HTR-8/SVneo (cell line): ENCODE results near the gene IFNG-AS1.

Source experiments
- DNase-seq: peaks from one replicate; pipeline ENCODE4 v3.0.0; 2011; ENCODE audit warnings: low spot score, mixed read lengths; ENCODE audit not compliant: insufficient read length
- FAIRE-seq: peaks from 2 replicates; lab custom pipeline; 2011; peaks lifted over from hg19 to GRCh38; lab: Jason Lieb, UNC

IFNG-AS1 gene

DNA sequence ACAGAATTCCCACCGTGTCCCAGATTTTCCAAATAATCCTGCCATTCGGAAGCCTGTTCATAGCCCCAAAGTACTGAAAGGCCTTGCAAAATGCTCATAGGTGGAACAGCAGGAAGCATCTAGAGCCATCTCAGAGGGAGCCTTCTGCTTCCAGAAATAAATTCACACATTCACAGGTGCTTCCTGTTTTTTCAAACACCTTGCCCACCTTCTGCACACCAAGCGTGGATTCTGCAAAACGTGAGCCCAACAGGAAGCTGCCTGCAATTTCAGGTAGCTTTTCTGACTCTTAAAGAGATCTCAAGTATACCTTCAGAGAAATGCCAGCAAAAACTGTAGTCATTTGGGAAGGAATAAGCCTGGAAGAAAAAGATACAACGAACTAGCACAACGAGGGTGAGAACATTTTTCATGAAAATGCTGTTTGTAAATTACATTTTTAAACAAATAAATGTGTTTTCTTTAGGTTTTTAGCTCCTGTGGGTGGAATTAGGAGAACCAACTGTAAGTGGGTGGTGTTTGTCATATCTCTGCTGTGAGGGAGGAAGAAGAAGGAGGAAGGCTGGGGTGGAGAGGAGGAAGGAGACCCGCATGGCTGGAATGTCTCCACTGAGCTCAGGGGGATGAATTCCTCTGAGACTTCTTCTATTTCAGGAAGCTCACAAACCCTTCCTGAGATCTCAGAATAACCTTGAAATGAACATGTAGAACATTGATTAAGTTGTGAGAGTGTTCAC, at the start of gene IFNG-AS1:
TSS of gene IFNG-AS1 (plus strand) at position 264 of the 737 bp plus-strand sequence.
- DNase-seq: no peak
- FAIRE-seq: no peak

GRCh38 chr12:67939611-67940010, 49.6 kb upstream of the IFNG-AS1 start:
- FAIRE-seq: no peak
- no peak for DNase-seq

GRCh38 chr12:67940780-67941243, 48.4 kb upstream of the IFNG-AS1 start:
- peak; percentile 15 for DNase-seq
- no peak for FAIRE-seq

DNA sequence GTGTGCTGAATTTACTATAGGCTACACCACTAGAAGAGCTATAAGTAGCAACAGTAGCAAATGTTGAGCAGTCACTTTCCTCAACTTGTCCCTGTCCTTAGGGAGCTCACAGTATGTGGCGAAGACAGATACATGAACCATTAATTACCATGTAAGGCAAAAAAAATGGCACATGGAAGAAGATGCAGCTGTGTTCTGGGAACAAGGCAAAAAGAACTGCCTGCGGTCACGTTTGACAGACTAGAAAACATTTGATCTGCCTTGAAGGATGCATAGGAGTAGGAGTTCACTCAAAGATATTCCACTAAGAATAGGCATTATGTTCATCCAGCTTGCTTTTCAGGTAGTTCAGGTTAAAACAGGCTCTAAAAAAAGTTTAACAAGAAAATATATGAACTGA, 46.5 kb upstream of the IFNG-AS1 start:
- DNase-seq (no peak), FAIRE-seq (no peak)

DNA sequence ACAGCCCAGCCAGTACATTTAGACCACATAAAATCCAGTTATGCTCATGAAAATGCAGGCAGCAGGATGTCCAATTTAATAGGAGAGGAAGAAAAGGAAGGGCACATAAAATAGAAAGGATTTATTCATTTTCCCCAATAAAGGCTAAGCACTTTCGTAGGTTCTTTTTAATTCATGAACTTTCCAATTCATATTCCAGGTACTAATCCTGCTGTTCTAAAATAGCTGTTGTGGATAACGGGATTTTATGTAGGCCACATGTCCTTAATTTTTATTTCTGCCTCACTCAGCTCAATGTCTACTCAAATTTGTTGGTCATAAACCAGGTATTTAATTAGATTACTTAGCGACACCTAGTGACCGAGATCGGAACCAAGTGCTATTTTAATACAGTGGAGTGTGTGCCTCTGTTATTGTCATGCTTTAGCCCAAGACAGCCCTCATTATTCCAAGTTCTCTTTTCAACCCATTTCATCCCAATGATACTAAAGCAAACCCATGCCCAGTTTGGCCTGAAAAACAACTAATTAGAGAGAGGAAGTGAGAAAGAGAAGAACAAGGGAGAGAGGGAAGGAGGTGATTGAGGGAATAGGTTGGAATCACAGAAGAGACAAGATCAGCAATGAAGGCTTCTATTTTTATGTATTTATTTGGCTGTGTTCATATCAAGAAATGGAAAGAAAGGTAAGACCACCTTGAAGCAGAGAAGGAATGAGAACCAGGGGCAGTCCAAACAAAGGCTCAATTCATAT, 45.9 kb upstream of the IFNG-AS1 start:
- DNase-seq (peak; percentile 54), FAIRE-seq (peak; percentile 46)

DNA sequence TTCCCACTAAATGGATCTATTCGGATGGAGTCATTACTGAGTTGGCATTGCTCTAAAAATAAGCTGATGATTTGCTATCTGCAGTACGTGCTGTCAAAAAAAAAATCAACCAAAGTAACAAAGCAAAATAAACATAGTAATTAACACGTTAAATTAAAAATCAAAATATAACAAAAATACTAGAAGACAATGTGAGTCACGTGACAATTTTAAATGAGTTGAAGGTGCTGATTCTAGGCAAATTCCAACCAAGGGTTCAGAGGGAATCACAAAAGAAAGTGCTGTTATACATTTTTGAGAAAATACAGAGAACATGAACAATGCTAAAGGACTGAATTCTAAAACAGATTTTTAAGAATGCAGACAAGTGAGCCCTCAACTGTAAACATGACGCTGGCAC, 45.2 kb upstream of the IFNG-AS1 start:
- no peak for DNase-seq
- FAIRE-seq: no peak

DNA sequence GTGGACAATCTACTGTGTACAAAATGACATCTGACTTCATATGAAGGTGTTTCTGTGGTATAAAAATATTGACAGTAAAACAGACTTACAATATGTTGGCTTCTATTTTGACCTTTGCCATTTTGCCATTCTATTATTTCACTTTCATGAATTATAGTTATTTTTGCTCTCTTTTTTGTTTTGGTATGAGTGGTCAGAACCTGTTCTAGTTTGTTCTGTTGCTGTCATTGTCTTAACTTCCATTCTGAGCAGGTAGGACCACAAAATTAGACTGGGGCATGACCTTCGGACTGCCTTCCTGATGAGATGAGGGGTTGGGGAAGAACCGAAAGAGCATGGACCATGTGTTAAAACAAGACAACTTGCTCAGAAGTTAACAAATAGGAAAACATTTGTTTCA, 36.5 kb upstream of the IFNG-AS1 start:
- FAIRE-seq (no peak), DNase-seq (no peak)

DNA sequence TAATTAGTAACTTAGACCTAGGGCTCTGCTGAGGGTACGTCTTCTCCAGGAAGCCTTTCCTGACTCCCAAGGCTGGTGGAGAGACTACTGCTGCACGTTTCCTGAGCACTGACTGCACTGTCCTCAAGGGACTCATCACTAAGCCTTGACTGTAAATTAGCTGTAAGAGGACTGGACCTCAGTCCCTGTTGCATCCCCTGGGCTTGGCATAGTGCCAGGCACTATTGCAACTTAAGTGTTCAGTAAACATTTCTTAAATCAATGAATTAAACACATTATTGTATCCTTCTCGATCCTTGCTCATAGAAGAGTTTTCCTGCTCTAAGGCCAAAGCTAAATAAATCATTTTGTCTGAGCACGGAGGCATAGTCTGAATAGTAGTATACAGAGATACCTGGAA, 31.9 kb upstream of the IFNG-AS1 start:
- no peak for DNase-seq

GRCh38 chr12:67958187-67958586, 31.1 kb upstream of the IFNG-AS1 start:
- DNase-seq (no peak), FAIRE-seq (no peak)

More for the DNA sequence above, 31.9 kb upstream of the IFNG-AS1 start:
- no peak for FAIRE-seq

GRCh38 chr12:67964456-67964855, 24.8 kb upstream of the IFNG-AS1 start:
- no peak for FAIRE-seq
- DNase-seq: no peak

- FAIRE-seq (no peak), DNase-seq (no peak)
These were observed 22.7 kb upstream of the IFNG-AS1 start for GRCh38 chr12:67966560-67966959.

- DNase-seq (no peak), FAIRE-seq (no peak)
These were observed 20.9 kb upstream of the IFNG-AS1 start for GRCh38 chr12:67968321-67968720.

DNA sequence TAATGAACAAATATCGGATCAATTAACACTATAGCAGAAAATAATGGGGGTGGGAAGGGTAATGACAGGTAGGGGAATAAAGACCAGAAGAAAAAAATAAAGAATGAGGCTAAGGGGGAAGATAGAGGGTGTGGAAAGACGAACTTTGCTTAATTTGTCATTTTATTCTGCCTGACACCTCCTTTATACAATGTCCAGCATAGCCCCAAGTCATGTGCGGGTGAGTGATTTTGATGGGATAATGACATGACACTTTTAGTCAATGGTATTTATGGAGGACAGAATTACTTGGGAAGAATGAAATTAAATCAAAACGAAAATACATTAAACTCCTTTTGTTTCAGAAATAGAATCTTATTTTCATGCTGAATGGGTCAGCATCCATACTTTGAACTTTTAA, 20.5 kb upstream of the IFNG-AS1 start:
- DNase-seq (no peak), FAIRE-seq (no peak)

DNA sequence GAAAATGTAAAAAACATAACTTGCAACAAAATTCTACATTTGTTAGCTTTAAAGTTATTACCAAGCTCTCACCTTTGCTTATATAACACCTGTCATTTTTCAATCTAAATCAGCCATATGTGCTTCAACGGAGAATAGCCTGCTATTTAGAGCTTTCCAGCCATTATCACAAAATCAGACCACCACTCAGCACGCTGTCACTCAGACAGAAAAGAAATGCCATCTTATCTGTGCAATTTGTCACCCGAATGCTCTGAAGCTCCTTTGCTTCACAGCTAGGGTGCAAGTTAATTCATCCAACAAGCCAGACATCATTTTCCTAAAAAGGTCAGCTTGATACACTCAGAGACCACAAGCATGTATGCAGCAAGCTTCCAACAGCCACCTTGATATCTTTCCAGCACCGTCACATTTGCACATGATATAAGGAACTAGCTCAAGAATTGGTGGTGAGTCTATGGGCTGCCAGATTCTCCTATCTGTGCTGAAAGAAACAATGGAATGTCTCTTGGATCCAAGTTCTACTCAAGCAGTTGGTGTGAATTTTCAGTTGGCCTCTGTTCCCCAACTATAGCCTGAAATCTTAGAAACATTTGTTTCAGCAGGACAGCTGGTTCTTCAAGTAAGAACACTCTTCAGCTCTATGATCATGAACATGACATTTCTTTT, 20.0 kb upstream of the IFNG-AS1 start:
- FAIRE-seq (no peak), DNase-seq (no peak)

DNA sequence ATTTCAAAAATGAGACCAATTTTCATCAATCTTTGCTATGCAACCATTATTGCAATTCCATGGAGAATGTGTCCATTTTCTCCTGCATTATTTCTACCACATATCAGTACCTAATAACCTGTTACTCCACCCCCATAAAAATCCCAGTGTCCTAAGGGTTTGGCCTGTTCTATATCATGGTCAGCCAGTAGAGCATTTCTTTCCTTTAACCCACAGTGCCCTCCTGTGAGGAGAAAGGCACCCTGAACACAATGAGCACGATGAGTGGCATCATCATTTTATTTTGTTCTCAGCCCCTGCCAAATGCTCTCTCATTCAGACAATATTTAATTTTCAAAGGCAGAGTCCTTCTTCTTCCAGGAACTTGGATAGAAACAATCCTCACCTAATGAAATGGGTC, 11.6 kb upstream of the IFNG-AS1 start:
- DNase-seq: no peak
- FAIRE-seq: no peak

DNA sequence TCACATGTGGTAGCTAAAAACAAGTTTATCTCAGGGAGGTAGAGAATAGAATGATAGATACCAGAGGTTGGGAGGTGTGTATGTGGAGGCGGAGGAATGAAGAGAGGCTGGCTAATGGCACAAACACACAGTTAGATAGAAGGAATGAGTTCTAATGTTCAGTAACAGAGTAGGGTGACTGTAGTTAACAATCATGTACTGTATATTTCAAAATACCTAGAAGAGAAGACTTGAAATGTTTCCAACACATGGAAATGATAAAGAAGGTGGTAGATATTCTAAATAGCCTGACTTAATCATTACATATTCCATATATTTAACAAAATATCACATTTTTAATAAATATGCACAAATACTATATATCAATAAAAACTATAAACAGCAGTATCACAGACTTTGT, 8.9 kb upstream of the IFNG-AS1 start:
- no peak for FAIRE-seq
- DNase-seq: no peak

DNA sequence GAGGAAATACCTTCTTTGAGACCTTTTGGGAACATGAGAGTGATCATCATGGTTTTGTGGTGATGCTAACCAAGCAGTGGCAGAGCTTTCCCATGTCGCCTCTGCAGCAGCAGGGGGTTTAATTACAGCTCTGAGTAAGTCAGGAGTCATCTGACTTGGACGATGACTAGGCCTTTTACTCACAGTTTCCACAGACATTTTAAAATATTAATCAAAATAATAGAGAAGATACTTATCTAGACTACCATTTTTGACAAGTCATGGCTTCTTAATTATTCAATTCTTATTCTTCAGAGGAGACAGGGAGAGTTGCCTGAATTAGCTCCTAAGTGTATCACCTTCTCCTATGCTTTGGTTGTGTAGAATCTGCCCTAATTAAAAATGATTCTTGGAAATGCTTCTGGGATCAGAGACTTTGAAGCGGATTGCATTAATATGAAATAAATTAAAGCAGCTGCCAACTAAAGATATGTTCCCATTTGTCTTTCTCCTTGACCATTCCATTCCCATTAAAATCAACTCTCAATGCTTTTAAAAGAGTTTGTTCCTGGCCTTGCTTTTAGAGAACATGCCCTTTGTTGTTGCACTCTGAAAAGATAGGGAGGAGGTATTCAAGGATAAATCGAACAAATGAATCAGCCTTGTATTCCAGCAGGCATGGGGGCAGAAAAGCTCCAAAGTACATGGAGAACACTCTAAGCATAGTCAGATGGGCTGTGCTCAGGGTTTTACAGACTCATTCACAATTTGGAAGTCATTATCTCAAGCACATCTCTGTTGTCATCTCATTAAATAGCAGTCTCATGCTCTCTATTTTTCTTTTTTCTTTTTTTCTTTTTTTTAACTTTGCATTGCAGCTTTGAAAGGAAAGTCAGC, 7.7 kb upstream of the IFNG-AS1 start:
- DNase-seq: peak; percentile 33
- FAIRE-seq: no peak

DNA sequence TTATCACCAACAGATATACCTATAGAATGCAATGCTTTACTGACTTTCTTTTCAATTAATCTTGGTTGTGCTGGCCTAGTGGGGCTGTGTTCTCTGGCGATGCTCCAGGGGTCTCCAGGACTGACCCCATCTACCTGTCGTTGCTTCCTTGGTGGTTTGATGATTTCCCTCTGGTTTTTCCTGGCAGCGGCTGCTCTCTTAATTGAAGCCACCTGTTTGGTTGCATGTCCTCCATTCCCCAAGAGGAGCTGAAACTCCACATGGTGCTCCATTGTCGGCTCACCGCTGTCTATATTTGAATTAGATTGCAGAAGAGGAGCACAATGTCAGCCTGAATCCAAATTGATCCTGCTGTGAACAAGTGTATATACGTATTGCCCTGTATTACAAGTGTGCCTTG, 7.1 kb upstream of the IFNG-AS1 start:
- no peak for DNase-seq

DNA sequence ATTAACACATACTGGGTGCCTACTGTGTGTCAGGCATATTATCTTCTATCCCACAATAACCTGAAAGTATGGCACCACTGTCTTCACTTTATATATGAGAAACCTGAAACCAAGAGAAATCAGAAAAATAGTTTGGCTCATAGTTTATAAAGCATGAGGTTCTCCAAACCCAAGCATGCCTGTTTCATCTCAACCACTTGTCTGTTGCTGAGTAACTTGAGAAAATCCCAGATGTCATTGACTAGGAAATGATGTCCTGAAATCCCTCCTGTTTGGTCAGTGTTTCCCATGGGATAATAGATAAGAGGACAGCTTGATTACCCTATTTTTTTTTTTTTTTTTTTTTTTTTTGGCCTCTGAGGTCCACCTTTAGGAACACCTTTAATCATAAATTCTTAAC, 2.6 kb upstream of the IFNG-AS1 start:
- no peak for FAIRE-seq

More for the DNA sequence above, 7.1 kb upstream of the IFNG-AS1 start:
- no peak for FAIRE-seq

GRCh38 chr12:67988601-67989021, 636 bp upstream of the IFNG-AS1 start:
- no peak for DNase-seq
- FAIRE-seq: no peak

More for the DNA sequence above, 2.6 kb upstream of the IFNG-AS1 start:
- DNase-seq: no peak
